GM23248 (cell line): ENCODE data around the gene ASF1B.

Experiments
- EZH2 ChIP-seq: fragments of 200-600 bp; sonication (generic); IDR thresholded peaks from 2 replicates; pipeline ENCODE4 v1.6.1; 2018; ENCODE audit warnings: antibody characterized with exemption, mild to moderate bottlenecking; ENCODE audit not compliant: insufficient read depth, poor library complexity, severe bottlenecking
- EZH2phosphoT487 ChIP-seq: fragments of 200-600 bp; sonication (generic); IDR thresholded peaks from 2 replicates; pipeline ENCODE4 v1.6.1; 2018; ENCODE audit warnings: antibody characterized with exemption, moderate library complexity, mild to moderate bottlenecking, low read depth; ENCODE audit not compliant: insufficient read depth

DNA sequence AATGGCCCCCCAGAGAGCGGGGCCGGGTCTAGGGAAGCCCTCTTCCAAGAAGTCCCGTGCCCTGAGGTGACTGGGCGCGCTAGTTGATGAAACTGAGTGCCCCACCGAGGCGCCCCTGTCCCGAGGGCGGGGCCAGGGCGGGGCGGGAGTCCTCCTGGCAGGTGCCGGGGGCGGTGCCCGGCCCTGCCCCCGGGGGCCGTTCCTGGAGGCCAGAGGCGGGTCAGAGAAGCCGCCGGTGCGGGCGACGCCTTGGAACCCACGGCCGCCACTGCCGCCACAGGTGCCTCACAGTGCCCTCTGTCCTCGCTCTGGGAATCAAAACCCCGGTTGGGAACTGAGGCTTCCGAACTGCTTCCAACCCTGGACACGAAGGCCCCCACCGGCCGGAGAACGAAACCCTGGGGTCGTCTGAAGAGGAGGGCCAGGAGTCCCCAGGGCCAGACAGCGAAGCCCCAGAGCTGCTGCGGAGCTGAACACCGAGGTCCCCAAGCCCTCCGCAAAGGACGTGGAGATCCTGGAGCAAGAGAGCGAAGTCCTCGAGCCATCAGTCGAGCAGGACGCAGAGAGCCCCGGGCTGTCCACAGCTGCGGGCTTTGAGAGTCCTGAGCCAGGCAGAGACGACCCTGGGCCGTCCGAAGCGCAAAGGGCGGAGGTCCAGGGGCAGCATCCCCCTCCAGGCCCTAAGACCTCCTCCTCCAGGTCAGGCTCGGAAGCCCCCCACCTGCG, 63.7 kb downstream of the ASF1B start, which contains the start of gene MISP3:
- TF ChIP-seq EZH2 (no peak), EZH2phosphoT487 (no peak)
